Activated CD8-positive, alpha-beta memory T cell treated with anti-CD3 and anti-CD28 coated beads, Interleukin-2, amount 50 U/mL, for 1 hour (primary cell): ENCODE measurements around the gene LCOR.

Source experiments
- DNase-seq: peaks from one replicate; pipeline ENCODE4 v3.0.0-alpha.2; 2020; ENCODE audit errors: extremely low read depth

Gene LCOR

DNA sequence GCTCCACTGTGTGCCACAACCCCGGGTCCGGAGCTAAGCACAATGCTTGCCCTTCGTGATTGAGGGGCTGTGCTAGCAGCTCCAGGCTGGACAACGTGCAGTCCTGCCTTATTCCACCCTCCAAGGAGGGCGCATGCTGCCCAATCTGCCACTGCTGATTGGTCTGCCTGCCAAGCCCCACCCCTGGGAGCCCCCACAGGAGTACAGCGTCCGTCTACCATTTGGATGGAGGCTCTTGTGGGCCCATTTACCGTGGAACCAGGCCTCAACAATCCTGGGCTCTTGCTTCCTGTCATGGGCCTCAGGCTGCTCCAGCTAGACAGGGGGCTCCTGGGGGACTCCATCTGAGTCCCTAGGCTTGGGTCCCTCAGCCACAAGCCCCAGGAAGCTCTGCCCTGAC lies 180.4 kb downstream of the LCOR start:
- DNase-seq = no peak

DNA sequence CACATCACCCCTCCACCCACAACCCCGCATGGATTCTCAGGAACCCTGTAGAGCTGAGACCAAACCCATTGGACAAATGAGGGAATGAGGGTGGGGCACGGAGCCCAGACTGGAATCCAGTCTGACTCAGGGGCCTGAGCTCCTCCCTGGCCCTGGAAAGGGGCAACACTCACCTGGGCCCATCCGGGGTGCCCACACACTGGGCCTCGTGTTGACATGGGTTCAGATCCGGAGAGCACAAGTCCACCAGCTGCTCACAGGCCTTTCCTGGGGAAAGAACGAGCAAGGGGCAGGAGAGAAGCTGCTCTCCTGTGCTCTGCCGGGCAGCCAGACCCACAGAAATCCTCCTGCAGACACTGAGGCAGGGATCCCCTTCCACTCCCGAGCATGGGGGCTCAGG lies 181.5 kb downstream of the LCOR start:
- DNase-seq = no peak

GRCh38 chr10:97013983-97014382 lies 181.9 kb downstream of the LCOR start:
- DNase-seq = no peak

GRCh38 chr10:97015240-97015639 lies 183.1 kb downstream of the LCOR start:
- no peak for DNase-seq

- DNase-seq = no peak
Measured at GRCh38 chr10:97016728-97017473, 184.8 kb downstream of the LCOR start.

DNA sequence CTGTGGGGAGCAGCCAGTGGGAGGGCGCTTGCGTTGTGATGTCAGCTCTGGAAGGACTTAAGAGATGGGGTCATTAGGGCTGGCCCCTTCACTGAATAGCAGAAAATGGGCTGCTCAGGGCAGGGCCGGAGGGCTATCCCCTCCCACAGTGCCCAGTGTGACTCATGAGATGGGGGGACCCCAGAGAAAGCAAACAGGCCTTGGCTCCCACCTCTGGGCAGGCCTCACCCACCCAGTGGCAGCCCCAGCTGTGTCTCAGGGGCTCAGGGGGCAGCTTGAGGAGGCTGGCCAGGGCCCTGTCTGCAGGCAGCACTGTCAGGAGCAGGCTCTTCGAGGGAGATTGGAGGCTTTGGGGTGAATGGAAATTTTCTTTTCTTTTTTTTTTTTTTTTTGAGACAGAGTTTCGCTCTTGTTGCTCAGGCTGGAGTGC lies 185.4 kb downstream of the LCOR start:
- DNase-seq = no peak

DNA sequence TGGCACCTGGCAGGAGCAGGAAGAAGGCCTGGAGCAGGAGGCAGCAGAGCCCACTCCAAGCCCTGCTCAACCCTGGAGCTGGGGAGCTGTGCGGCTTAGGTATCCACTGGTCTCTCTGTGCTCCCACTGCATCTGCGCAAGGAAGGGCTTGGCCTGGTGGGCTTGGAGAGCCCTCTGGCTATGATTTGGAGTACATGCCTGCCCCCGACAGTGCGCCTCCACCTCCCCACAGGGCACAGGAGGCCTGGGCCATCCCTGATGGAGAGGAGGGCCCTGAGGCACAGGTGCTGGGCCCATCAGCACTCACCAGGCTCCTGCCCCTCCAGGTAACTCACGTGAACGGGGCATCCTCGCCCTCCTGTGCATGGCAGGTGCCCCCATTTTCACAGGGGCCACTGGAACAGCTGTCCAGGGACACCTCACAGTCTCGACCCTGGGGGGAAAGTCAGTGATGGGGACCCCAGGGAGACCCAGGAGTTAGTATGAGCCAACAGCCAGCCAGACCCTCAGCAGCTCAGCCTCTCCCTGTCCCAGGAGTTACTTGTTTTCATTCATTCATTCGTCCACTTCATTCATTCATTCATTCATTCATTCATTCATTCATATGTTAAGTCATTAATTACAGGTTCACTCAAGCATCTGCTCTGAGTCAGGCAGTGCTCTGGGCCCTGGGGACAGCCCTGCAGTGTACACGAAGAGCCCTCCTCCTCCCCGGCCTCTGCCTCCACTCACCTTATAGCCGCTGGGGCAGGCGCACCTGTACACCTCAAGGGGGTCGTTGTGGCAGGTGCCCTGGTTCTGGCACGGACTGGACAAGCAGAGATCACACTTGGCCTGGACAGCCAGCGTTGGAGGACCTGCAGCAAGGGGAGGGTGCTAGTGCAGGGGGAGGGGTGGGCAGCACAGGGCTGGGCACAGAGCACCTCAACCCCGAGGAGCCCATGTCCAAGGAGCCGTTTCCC lies 186.4 kb downstream of the LCOR start:
- no peak for DNase-seq

DNA sequence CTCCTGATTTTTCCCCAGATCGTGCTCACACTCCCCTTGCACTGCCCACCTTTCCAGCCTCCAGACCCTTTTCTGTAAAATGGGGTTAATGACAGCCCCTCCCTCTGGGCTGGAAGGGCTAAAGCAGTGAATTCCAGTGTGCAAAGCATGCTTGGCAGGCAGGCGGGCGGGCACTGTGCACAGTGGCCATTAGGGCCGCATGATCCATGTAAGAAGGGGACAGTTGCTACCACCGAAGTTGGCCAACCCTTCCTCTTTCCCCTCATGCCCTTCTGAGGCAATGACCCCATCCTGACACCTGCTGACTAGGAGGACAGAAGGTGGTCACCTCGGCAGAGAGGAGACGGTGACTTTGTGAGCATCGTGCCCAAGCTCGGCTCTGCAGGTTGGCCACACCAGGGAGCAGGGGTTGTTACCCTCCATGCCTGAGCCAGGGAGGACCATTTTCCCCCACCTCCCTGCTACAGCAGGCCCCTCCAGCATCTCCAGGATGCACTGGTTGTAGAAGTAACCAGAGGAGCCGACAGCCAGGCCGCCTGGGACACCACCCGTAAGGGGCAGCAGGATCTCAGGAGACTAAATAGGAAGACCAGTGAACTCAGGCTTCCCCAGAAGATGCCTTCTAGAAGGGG lies 187.2 kb downstream of the LCOR start:
- no peak for DNase-seq

GRCh38 chr10:97020452-97021400 lies 188.6 kb downstream of the LCOR start:
- no peak for DNase-seq

GRCh38 chr10:97022616-97023015 lies 190.5 kb downstream of the LCOR start:
- DNase-seq = no peak

DNA sequence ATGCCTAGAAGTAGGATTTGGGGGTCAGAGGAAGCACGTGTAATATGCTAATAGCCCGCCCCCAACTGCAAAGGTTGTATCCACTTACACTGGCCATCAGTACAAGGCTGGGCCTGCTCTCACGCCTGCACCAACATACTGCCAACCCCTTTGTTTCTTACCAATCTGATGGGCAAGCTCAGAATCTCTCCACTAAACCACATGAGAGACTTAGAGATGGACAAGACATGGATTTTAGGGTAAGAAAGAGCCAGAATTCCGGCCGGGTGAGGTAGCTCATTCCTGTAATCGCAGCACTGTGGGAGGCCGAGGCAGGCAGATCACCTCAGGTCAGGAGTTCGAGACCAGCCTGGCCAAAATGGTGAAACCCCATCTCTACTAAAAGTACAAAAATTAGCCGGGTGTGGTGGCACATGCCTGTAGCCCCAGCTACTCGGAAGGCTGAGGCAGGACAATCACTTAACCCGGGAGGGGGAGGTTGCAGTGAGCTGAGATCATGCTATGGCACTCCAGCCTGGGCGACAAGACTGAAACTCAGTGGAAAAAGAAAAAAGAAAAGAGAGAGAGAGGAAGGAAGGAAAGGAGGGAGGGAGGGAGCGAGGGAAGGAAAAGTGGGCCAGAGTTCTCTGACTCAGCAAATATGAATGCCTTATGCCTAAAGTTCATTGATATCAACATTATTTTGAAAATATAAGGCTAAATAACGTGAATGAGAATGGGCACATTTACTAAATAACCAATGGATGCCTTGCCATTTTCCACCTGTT lies 191.5 kb downstream of the LCOR start:
- DNase-seq = no peak

DNA sequence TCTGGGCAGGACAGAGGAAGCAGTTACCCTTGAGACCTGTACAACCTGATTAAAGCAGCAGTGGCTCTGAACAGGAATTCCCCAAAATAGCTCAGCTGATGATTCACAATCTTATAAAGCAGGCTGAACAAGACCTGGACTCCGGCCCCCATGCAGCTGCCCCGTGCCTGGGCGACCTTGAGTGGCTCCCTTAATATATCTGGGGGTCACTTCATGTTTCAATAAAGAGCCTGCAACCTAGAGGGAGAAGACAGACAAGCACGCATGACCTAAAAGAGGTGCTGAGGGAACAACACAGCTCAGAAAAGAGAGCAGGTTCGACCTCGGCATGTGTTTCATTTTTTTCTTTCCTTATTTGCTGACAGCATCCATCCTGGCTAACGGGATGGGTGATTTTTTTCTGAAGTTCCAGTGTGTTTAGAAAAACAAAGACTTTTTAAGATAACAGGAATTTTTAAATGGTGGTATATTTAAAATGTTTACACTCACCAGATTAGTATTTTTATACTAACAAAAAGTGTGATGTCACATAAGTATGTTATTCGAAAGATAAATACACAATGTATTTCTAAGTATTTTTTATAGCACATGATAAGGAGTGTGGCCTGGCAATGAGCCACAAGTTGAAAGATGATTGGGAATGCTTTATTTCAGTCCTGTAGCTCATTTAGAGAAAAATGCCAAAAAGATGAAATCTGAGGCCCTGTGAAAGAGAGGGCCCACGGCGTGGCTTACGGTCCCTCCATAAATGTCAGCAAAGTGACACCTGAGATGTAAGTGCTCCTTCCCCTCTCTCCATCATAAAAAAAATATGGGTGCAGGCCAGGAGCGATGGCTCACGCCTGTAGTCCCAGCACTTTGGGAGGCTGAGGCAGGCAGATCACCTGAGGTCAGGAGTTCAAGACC lies 192.3 kb downstream of the LCOR start:
- DNase-seq = no peak

DNA sequence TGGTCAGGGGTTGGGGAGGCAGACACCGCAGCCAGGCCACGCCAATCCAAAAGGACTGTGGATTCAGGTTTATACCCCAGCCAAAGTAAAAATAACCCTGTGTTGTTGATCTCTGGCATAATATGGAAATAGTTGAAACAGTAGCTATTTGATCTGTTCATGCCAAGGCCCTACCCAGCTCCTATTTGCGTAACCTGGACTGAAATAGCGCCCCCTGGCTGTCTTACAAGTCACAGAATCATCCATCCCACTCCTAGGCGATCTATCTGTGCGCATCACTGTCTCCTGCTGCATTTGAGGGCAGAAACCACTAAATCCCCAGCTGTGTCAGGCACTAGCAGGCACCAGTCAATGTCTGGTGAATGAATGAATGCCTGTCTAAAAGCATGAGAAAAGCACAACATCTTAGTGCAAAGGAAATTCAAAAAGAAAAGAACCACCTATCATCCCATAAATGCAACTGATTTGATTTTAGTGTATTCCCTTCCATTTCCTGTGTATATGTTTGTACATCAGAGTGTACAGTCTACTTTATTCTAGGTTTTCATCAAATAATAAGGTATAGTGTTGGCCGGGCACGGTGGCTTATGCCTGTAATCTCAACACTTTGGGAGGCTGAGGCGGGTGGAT lies 193.6 kb downstream of the LCOR start:
- DNase-seq = no peak

- DNase-seq = no peak
Measured at GRCh38 chr10:97028126-97028831, 196.2 kb downstream of the LCOR start.

- DNase-seq = no peak
Measured at GRCh38 chr10:97028832-97029178, 196.7 kb downstream of the LCOR start.

DNA sequence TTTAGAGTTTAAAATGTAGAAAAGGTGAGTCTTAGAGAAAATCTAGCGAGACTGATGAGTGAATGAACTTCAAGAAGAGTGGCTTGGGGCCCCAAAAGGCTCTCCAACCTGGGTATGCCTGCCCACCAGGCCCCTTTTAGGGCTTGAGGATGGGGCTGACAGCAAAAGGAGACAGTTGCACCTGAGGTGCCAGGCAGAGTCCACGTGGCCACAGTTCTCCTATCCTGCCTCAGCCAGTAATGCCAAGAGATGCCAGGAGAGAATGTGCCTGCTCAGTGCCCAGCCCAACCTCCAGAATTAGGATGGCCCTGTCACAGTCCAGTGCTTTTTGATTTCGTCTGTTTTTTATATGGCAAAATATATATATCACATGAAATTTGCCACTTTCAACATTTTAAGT lies 197.2 kb downstream of the LCOR start:
- no peak for DNase-seq

DNA sequence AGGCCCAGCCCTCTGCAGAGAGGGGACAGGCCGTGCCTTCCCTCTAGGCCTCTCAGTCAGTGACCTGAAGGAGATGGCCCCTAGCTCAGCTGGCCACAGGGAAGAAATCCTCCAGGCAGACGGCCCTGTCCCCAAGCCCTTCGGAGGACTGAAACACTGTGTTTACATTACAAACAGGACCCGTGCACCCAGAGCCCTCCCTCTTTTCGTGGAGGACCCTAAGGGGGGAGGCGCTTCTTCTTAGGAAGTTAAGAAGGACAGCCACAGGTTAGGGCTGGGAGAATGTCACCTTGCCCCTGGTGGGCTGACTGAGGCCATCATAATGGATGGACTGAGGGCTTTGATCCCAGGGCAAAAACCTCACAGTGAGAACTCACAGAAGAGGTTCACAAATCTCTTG lies 198.8 kb downstream of the LCOR start:
- no peak for DNase-seq

- DNase-seq = no peak
Measured at GRCh38 chr10:97031459-97031858, 199.4 kb downstream of the LCOR start.
